Ovary (tissue), 9 donors: Measurements from ENCODE around the gene STIMATE. TPM values are rescaled to one million over a fixed set of nuclear protein-coding genes. Genes with fewer than 3 reads are reported as not detected.

ENCODE experiments used
- DNase-seq, 5 donors: peaks; one replicate each; pipeline ENCODE4 v3.0.0-alpha.2; 2019 to 2020
- H3K27ac ChIP-seq, 2 donors: fragments of 200-600 bp; one replicate each; pipeline versions ENCODE4 v1.5.1 to v1.8.0; 2019 to 2022
- H3K27me3 ChIP-seq: fragments of 200-600 bp; one replicate; pipeline ENCODE4 v1.8.0; 2022
- H3K36me3 ChIP-seq: fragments of 200-600 bp; sonication (generic); one replicate; pipeline ENCODE4 v1.5.1; 2019
- H3K4me1 ChIP-seq: one replicate; pipeline ENCODE4 v1.8.1; 2013; ENCODE audit warnings: mild to moderate bottlenecking, moderate library complexity; ENCODE audit not compliant: insufficient read depth
- H3K4me3 ChIP-seq: fragments of 200-600 bp; sonication (generic); one replicate; pipeline ENCODE4 v1.5.1; 2017
- H3K9me3 ChIP-seq, 2 donors: fragments of 200-600 bp in 1 of 2; sonication (generic) in 1 of 2; one replicate each; pipeline versions ENCODE4 v1.5.1 to v1.8.1; 2013 to 2019; ENCODE audit warnings: mild to moderate bottlenecking in 1 of 2, moderate library complexity in 1 of 2
- EP300 ChIP-seq: sonication (generic); formaldehyde crosslinking; IDR thresholded peaks from one replicate; pipeline ENCODE4 v1.6.1; 2017; ENCODE audit warnings: antibody characterized with exemption
- POLR2A ChIP-seq: fragments of 450-650 bp; IDR thresholded peaks from one replicate; pipeline ENCODE4 v1.6.1; 2017; ENCODE audit warnings: antibody characterized with exemption, mild to moderate bottlenecking, moderate library complexity
- WGBS, 3 donors: extraction: QIAGEN DNeasy Blood & Tissue Kit in 1 of 3; methylation state at CpG; one replicate each; pipeline versions ENCODE4 v1.1.5 to v1.1.7; 2013 to 2017; 5-methylcytosine and 5-hydroxymethylcytosine counted together
- intact Hi-C, 4 donors: fragments of 100-400 bp; cut with DNase I; formaldehyde crosslinking; loops; one replicate each; pipeline versions ENCODE4 v1.11.0 to v1.15.1; 2022 to 2023
- polyA plus RNA-seq, 2 donors: library from polyadenylated mRNA; stranded (reverse); fragments of 200-250 nt in 1 of 2; fragments of 350-450 nt in 1 of 2; fragmentation: Illumina TruSeq in 1 of 2; extraction: RNeasy Lipid Tissue Mini Kit (QIAGEN cat#74804) in 1 of 2; gene quantifications; one replicate each; pipeline ENCODE4 v1.2.3, GENCODE V29; 2013 to 2014
- total RNA-seq, 7 donors: library from RNA; depleted of rRNA in 2 of 7; stranded (reverse); fragments of >200 nt in 2 of 7; fragmentation: NEBNext Ultra II Directional in 3 of 7; extraction: Animal tissue kit (Norgen Biotek cat#: 25700) in 3 of 7; gene quantifications; one replicate each; pipeline versions ENCODE4 v1.1.0 to v1.2.4, GENCODE V29; 2016 to 2023
- TF ChIP-seq, protein P1 (sequence below), 3 donors: fragments of 450-650 bp in 2 of 3; fragments of 200-600 bp in 1 of 3; IDR thresholded peaks; one replicate each; pipeline versions ENCODE4 v1.5.1 to v1.8.0; 2016 to 2022; ENCODE audit warnings: antibody characterized with exemption in 3 of 3, mild to moderate bottlenecking in 1 of 3
- donor health status: DM: no; HTN: no; CAD: no; lungs with moderate emphysema.
- donor health status: DM: no; HTN: no; CAD: no.
- donor health status: Bipolar disorder and iron deficiency.
- donor health status: DM: yes; HTN: yes; CAD: no.
- donor health status: DM: no; HTN: no; CAD: no.
- donor health status: DM: yes; HTN: yes; CAD: no.

STIMATE gene
- total and polyA plus RNA-seq, 9 donors, result 7.4 to 29.9 (median 17.1) TPM

DNA sequence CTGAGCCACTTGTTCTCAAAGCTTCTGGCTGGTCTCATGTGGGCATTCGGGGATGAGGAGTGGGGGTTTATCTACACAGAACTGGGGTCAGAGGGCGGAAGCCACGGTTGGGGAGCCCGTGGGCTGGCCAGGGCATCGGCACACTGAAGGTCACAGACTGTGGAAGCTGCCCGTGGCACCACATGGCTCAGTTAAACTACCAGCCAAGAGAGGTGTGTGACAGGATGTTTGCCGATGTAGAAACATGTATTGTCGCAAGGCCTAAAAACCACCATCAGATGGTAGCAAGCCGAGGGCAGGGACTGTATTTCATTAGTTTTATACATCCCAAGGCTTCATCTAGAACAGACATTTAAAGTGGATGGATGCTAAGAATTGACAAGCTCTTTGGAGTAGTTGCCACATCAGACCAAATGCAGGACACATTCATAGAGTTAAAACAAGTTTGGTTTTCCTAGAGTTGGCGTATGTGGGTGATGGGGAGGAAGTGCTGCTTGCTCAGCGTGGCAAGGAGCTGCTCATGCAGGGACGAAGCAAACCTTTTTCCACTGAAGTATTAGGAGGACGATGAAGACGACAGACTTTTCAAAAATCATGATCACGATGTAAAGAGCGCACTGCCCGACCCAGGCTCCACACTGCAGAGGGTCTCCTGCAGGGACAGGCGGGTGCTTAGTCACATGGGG is 52.9 kb downstream of the STIMATE start:
- H3K4me1 ChIP-seq, result no peaks in the 10 kb centered on the region
- H3K4me3 ChIP-seq, result no peak overlapping the region
- TF ChIP-seq POLR2A (no peak), EP300 (no peak)
- TF ChIP-seq, protein P1, sequence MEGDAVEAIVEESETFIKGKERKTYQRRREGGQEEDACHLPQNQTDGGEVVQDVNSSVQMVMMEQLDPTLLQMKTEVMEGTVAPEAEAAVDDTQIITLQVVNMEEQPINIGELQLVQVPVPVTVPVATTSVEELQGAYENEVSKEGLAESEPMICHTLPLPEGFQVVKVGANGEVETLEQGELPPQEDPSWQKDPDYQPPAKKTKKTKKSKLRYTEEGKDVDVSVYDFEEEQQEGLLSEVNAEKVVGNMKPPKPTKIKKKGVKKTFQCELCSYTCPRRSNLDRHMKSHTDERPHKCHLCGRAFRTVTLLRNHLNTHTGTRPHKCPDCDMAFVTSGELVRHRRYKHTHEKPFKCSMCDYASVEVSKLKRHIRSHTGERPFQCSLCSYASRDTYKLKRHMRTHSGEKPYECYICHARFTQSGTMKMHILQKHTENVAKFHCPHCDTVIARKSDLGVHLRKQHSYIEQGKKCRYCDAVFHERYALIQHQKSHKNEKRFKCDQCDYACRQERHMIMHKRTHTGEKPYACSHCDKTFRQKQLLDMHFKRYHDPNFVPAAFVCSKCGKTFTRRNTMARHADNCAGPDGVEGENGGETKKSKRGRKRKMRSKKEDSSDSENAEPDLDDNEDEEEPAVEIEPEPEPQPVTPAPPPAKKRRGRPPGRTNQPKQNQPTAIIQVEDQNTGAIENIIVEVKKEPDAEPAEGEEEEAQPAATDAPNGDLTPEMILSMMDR (IDR thresholded peaks at IDR 0.05), result no peak
- no peaks in the 10 kb centered on the region for H3K27me3 ChIP-seq
- H3K36me3 ChIP-seq, result no peaks in the 10 kb centered on the region
- H3K27ac ChIP-seq, result no peak overlapping the region
- WGBS, 3 donors, result 83 to 87% (median 83%) methylated on average over 18 of the region's 18 CpGs
- H3K9me3 ChIP-seq, result no peaks in the 10 kb centered on the region
- intact Hi-C loops, result no loop called here
- no peak for DNase-seq

DNA sequence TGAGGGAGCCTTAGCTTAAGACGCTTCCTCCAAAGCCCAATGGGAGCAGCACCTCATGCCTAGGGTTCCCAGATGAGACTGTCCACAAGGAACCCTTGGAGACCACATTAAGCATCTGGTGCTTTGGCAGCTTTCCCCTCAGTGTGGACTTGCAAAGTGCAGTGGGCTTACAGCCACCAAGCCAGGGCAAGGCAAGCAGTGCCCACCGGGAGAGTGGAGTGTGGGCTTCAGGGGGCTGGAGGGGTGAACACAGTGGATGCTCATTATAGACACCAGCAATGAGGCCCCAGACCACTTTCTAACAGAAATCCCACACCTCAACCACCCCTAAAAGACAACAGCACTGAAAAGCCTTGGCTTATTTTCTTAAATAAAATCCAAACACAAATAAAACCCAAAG is 53.5 kb downstream of the STIMATE start:
- H3K9me3 ChIP-seq, result no peaks in the 10 kb centered on the region
- no peak overlapping the region for H3K4me3 ChIP-seq
- intact Hi-C loops, result no loop called here
- 82 to 91% (median 84%) methylated on average over 2 of the region's 2 CpGs for WGBS, 3 donors
- no peak for TF ChIP-seq POLR2A
- no peak for TF ChIP-seq EP300
- TF ChIP-seq, protein P1 (IDR thresholded peaks at IDR 0.05), result no peak
- no peaks in the 10 kb centered on the region for H3K4me1 ChIP-seq
- no peak overlapping the region for H3K27ac ChIP-seq
- no peak for DNase-seq
- H3K27me3 ChIP-seq, result no peaks in the 10 kb centered on the region
- H3K36me3 ChIP-seq, result no peaks in the 10 kb centered on the region

DNA sequence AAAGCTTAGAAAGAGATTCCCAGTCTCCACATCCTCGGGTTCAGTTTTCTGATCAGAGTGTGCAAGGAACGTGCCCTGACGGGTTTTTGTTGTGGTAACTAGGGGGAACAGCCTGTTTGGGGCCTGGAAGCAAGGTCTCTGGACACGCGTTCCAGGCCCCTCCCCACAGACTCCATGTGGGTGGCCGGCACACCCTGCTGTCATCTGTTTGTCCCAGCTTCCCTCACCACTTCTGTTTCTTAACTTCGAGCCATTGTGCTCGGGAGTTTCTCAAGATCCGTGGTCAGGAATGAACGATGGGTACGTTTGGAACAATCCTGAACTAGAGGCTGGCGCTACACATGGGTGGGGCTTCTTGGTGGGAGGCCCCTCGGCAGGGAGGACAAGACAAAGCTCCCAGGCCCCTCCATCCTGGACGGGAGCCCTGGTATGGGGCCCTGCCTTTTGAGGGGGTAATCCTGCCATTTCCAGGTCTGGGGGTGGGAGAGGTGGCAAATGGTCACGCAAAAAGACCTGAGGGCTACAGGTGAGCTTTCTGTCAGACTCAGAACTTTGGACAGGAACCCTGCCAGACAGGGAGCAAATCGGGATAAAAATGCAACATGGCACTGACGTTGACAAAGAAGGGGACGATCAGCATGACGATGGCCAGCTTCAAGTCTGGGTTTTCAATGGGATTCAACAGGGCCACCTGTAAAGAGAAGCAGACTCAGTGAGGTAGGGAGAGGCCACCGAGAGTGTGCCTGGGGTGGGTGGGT is 54.1 kb downstream of the STIMATE start:
- 76 to 81% (median 79%) methylated on average over 20 of the region's 20 CpGs for WGBS, 3 donors
- Histone ChIP-seq H3K4me3 (no peak overlapping the region), H3K36me3 (no peaks in the 10 kb centered on the region), H3K27me3 (no peaks in the 10 kb centered on the region), H3K9me3 (no peaks in the 10 kb centered on the region), H3K27ac (no peak overlapping the region), H3K4me1 (no peaks in the 10 kb centered on the region)
- DNase-seq, result no peak
- intact Hi-C loops, result no loop called here
- TF ChIP-seq EP300 (no peak), POLR2A (no peak)
- TF ChIP-seq, protein P1 (IDR thresholded peaks at IDR 0.05), result no peak

DNA sequence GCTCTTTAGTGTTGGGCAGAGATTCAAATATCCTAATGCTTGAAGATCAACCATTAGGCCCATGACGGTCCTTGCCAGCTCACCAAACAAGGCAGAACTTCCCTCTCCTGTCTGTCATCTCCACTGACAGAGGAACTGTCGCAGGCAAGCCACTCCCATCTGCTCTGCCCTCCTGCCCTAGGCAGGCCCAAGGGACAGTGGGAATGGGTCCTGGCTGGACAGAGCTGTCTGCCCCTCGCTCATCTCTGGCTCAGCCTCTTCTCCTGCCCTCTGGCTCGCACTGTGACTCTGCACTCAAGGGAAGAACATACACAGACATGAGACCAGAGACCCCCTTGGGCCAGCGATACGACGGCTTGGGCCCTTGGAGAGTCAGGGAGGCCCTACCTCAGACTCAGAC is 54.9 kb downstream of the STIMATE start:
- WGBS, 3 donors, result 69 to 72% (median 70%) methylated on average over 7 of the region's 7 CpGs
- no peaks in the 10 kb centered on the region for H3K27me3 ChIP-seq
- intact Hi-C loops, result no loop called here
- no peak overlapping the region for H3K4me3 ChIP-seq
- no peaks in the 10 kb centered on the region for H3K4me1 ChIP-seq
- H3K36me3 ChIP-seq, result no peaks in the 10 kb centered on the region
- H3K9me3 ChIP-seq, result no peaks in the 10 kb centered on the region
- no peak for DNase-seq
- TF ChIP-seq EP300 (no peak), POLR2A (no peak)
- TF ChIP-seq, protein P1 (IDR thresholded peaks at IDR 0.05), result no peak
- no peak overlapping the region for H3K27ac ChIP-seq
